ENCODE measurements around the gene COX6B2. TPM values are rescaled to one million over a fixed set of nuclear protein-coding genes. Genes with fewer than 3 reads are reported as not detected.
A peak's percentile ranks its signal among the peaks of the same experiment; 100 is the strongest.

The COX6B2 gene
- total RNA-seq, 1 donor from 2014 or later, result 0.17 TPM

DNA sequence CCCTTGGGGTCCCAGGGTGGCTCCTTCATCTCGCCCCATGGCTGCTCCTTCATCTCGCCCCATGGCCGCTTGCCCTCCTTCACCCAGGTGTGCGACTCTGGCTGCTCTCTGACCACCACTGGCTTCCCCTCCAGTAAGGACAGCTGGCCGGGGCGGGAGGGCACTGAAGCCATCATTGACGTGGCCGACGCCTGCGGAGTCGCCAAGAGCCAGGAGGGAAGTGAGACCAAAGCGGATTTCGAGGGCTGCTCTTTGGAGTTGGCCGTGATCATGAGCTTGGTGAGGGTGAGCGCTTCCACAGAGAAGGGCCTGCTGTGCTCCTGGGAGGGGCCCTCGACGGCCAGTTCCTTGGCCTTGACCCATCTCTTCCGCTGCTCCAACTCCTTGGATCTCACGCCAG lies 4.0 kb upstream of the COX6B2 start:
- DNase-seq (ENCODE audit: low spot score), result no peak
- no peaks in the 10 kb centered on the region for H3K36me3 Mint-ChIP-seq (ENCODE audit: low read depth)
- H3K4me1 Mint-ChIP-seq (ENCODE audit: low read depth), result peaks cover 3% of the 10 kb centered on the region
- TF ChIP-seq, protein P1, sequence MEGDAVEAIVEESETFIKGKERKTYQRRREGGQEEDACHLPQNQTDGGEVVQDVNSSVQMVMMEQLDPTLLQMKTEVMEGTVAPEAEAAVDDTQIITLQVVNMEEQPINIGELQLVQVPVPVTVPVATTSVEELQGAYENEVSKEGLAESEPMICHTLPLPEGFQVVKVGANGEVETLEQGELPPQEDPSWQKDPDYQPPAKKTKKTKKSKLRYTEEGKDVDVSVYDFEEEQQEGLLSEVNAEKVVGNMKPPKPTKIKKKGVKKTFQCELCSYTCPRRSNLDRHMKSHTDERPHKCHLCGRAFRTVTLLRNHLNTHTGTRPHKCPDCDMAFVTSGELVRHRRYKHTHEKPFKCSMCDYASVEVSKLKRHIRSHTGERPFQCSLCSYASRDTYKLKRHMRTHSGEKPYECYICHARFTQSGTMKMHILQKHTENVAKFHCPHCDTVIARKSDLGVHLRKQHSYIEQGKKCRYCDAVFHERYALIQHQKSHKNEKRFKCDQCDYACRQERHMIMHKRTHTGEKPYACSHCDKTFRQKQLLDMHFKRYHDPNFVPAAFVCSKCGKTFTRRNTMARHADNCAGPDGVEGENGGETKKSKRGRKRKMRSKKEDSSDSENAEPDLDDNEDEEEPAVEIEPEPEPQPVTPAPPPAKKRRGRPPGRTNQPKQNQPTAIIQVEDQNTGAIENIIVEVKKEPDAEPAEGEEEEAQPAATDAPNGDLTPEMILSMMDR (IDR thresholded peaks at IDR 0.05), result no peak
- H3K27ac Mint-ChIP-seq (ENCODE audit: unreplicated experiment), result no peak overlapping the region
- no peaks in the 10 kb centered on the region for H3K9me3 Mint-ChIP-seq (ENCODE audit: low read depth)
- H3K27me3 Mint-ChIP-seq (ENCODE audit: low read depth), result peaks cover 10% of the 10 kb centered on the region
- no peak overlapping the region for H3K4me3 Mint-ChIP-seq (ENCODE audit: unreplicated experiment)

DNA sequence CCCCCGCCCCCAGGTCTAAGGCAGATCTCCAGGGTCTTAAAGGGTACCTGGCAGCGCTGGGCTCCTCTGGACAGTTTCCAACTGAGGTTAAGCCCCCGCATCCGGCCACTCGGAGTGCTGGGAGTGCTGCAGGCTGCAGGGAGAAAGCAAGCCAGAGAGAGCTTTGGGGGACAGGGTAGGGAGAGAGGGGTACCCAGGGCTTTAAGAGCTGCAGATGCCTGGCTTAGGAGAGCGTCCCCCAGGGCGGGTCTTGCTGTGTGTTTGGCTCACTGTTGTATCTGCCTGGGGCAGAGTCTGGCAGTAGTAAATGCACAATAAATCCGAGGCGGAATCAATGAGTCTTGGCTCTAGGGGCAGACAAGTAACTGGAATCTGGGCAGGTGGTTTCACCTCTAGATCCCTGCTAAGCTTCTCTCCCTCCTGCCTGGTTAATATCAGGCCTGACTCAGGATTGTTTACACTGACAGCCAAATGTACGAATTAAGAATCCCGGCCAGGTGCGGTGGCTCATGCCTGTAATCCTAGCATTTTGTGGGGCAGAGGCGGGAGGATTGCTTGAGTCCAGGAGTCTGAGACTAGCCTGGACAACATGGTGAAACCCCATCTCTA lies 798 bp upstream of the COX6B2 start:
- no peak for DNase-seq (ENCODE audit: low spot score)
- peaks cover 38% of the 10 kb centered on the region for H3K27me3 Mint-ChIP-seq (ENCODE audit: low read depth)
- no peaks in the 10 kb centered on the region for H3K9me3 Mint-ChIP-seq (ENCODE audit: low read depth)
- peaks cover 14% of the 10 kb centered on the region for H3K4me1 Mint-ChIP-seq (ENCODE audit: low read depth)
- no peaks in the 10 kb centered on the region for H3K36me3 Mint-ChIP-seq (ENCODE audit: low read depth)
- H3K4me3 Mint-ChIP-seq (ENCODE audit: unreplicated experiment), result no peak overlapping the region
- TF ChIP-seq, protein P1 (IDR thresholded peaks at IDR 0.05), result no peak
- H3K27ac Mint-ChIP-seq (ENCODE audit: unreplicated experiment), result no peak overlapping the region

DNA sequence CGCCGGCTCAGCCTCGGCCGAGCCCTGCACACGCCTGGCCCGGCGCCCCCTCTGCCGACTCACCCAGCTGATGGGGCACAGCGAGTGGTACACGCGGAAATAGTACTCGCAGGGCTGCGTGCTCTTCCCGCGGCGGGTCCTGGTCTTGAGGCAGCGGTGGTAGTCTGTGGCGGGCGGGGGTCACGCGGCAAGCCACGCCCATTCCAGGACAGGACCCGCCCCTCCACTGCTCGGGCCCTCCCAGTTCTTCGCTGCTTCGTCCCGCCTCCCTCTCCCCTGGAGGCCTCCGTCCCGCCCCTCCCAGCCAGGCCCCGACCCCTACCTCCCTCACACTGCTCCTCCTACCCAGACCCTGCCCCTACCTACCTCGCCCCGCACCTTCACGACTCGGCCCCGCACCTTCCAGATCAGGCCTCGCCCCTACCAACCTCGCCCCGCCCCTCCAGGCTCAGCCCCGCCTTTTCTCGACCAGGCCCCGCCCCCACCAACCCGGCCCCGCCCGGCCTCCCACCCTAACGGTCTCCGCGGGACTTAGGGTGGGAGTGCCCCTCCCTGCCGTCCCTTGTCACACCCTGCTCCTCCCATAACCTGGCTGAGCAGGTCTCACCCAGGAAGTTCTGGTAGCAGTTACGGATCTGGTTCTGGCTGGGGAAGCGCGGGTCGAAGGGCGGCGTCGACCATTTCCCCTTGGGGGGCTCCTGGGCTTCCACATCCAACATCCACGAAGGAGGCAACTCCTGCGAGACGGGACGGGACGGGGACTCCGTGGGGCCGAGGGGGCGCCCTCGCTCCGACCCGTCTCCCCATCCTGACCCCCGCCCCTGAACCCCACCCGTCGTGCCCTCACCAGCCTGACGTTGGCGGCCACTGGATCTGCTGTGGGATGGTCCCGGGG lies 469 bp downstream of the COX6B2 start:
- peaks cover 38% of the 10 kb centered on the region for H3K27me3 Mint-ChIP-seq (ENCODE audit: low read depth)
- peak overlapping the region; percentile 69 for H3K4me3 Mint-ChIP-seq (ENCODE audit: unreplicated experiment)
- H3K27ac Mint-ChIP-seq (ENCODE audit: unreplicated experiment), result no peak overlapping the region
- H3K4me1 Mint-ChIP-seq (ENCODE audit: low read depth), result peaks cover 14% of the 10 kb centered on the region
- TF ChIP-seq, protein P1 (IDR thresholded peaks at IDR 0.05), result no peak
- DNase-seq (ENCODE audit: low spot score), result peak; percentile 65
- no peaks in the 10 kb centered on the region for H3K36me3 Mint-ChIP-seq (ENCODE audit: low read depth)
- no peaks in the 10 kb centered on the region for H3K9me3 Mint-ChIP-seq (ENCODE audit: low read depth)

DNA sequence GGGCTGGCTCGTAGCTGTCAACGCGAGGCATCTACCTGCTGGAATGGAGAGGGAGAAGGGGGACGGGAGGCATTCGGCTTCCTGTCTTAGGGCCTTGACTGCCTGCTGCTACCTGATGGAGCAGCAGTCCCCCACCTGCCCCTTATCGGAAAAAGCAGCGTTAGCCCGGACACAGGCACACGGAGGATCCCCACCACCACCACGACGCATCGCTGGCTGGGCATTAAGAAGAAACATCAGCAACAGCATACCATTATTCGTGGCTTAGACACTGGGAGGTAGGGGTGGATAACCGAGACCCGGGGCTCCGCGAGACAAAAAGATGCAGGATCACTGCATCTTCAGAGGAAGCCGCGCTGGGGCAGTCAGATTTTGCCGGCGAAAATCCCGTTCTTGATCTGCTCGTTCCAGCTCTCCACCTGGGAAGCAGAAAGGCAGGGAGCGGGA lies 1.1 kb downstream of the COX6B2 start:
- DNase-seq (ENCODE audit: low spot score), result peak; percentile 70
- peaks cover 14% of the 10 kb centered on the region for H3K4me1 Mint-ChIP-seq (ENCODE audit: low read depth)
- no peaks in the 10 kb centered on the region for H3K36me3 Mint-ChIP-seq (ENCODE audit: low read depth)
- H3K27me3 Mint-ChIP-seq (ENCODE audit: low read depth), result peaks cover 38% of the 10 kb centered on the region
- H3K27ac Mint-ChIP-seq (ENCODE audit: unreplicated experiment), result peak overlapping the region; percentile 22
- no peaks in the 10 kb centered on the region for H3K9me3 Mint-ChIP-seq (ENCODE audit: low read depth)
- TF ChIP-seq, protein P1 (IDR thresholded peaks at IDR 0.05), result no peak
- H3K4me3 Mint-ChIP-seq (ENCODE audit: unreplicated experiment), result peak overlapping the region; percentile 69

GRCh38 chr19:55352549-55353145 lies 1.9 kb downstream of the COX6B2 start:
- no peak for DNase-seq (ENCODE audit: low spot score)
- TF ChIP-seq, protein P1 (IDR thresholded peaks at IDR 0.05), result no peak
- peak overlapping the region; percentile 41 for H3K27ac Mint-ChIP-seq (ENCODE audit: unreplicated experiment)
- no peak overlapping the region for H3K4me3 Mint-ChIP-seq (ENCODE audit: unreplicated experiment)
- no peaks in the 10 kb centered on the region for H3K36me3 Mint-ChIP-seq (ENCODE audit: low read depth)
- H3K27me3 Mint-ChIP-seq (ENCODE audit: low read depth), result peaks cover 38% of the 10 kb centered on the region
- H3K4me1 Mint-ChIP-seq (ENCODE audit: low read depth), result peaks cover 14% of the 10 kb centered on the region
- H3K9me3 Mint-ChIP-seq (ENCODE audit: low read depth), result no peaks in the 10 kb centered on the region
